CD14-positive monocyte (primary cell): Measurements from ENCODE around the gene PLEKHG1. TPM values are rescaled to one million over a fixed set of nuclear protein-coding genes. Genes with fewer than 3 reads are reported as not detected.

Experiments
- DNase-seq, 3 donors: peaks; one replicate each; pipeline ENCODE4 v3.0.0-alpha.2; 2011 to 2022
- H2AFZ ChIP-seq: 2 replicates; pipeline ENCODE4 v1.6.0; 2012; ENCODE audit warnings: mild to moderate bottlenecking, low read depth, low read length, inconsistent platforms; ENCODE audit not compliant: insufficient read depth, poor library complexity, severe bottlenecking
- H3K27ac ChIP-seq, 2 donors: 1 replicate in 1 of 2; 2 replicates in 1 of 2; pipeline ENCODE4 v1.5.1; 2012 to 2013; ENCODE audit warnings: low read length in 2 of 2, control low read depth in 1 of 2, inconsistent platforms in 1 of 2, low read depth in 1 of 2, mild to moderate bottlenecking in 1 of 2
- H3K27me3 ChIP-seq, 2 donors: one replicate each; pipeline versions ENCODE4 v1.6.0 to v1.6.1; 2011 to 2013; ENCODE audit warnings: low read length in 2 of 2; ENCODE audit not compliant: control insufficient read depth in 2 of 2, insufficient read depth in 2 of 2
- H3K36me3 ChIP-seq, 2 donors: replicated peaks in 1 of 2; 1 replicate in 1 of 2; 2 replicates in 1 of 2; pipeline versions ENCODE4 v1.5.1 to v1.6.1; 2012 to 2013; ENCODE audit warnings: low read length in 2 of 2, control low read depth in 1 of 2, inconsistent platforms in 1 of 2, mild to moderate bottlenecking in 1 of 2; ENCODE audit not compliant: insufficient read depth in 2 of 2, control insufficient read depth in 1 of 2
- H3K4me1 ChIP-seq, 2 donors: 1 replicate in 1 of 2; 2 replicates in 1 of 2; pipeline versions ENCODE4 v1.5.1 to v1.6.1; 2012 to 2013; ENCODE audit warnings: low read length in 2 of 2, control low read depth in 1 of 2, inconsistent platforms in 1 of 2, mild to moderate bottlenecking in 1 of 2, moderate library complexity in 1 of 2; ENCODE audit not compliant: insufficient read depth in 2 of 2, control insufficient read depth in 1 of 2
- H3K4me2 ChIP-seq: replicated peaks from 2 replicates; pipeline ENCODE3; 2012; ENCODE audit warnings: low read length, moderate library complexity, mild to moderate bottlenecking; ENCODE audit not compliant: poor library complexity, severe bottlenecking; ENCODE audit errors: extremely low read depth
- H3K4me3 ChIP-seq, 3 experiments: fragments of 200-600 bp in 1 of 3; sonication (generic) in 1 of 3; replicated peaks in 1 of 3; 1 replicate in 2 of 3; 2 replicates in 1 of 3; pipeline ENCODE4 v1.5.1; 2011 to 2013; ENCODE audit warnings: low read length in 3 of 3, mild to moderate bottlenecking in 3 of 3, control low read depth in 2 of 3, low read depth in 2 of 3, inconsistent platforms in 1 of 3, moderate library complexity in 1 of 3
- H3K79me2 ChIP-seq: 2 replicates; pipeline ENCODE4 v1.6.0; 2012; ENCODE audit warnings: mild to moderate bottlenecking, control low read depth, inconsistent platforms, low read length, moderate library complexity; ENCODE audit not compliant: insufficient read depth
- H3K9ac ChIP-seq: 2 replicates; pipeline ENCODE4 v1.6.0; 2017; ENCODE audit warnings: low read length, mild to moderate bottlenecking; ENCODE audit not compliant: insufficient read depth, poor library complexity, severe bottlenecking
- H3K9me3 ChIP-seq, 2 donors: replicated peaks in 1 of 2; 1 replicate in 1 of 2; 2 replicates in 1 of 2; pipeline versions ENCODE4 v1.5.1 to v1.6.1; 2012 to 2013; ENCODE audit warnings: low read length in 2 of 2, control low read depth in 1 of 2; ENCODE audit not compliant: control insufficient read depth in 1 of 2, insufficient read depth in 1 of 2
- H4K20me1 ChIP-seq: 2 replicates; pipeline ENCODE4 v1.6.0; 2012; ENCODE audit warnings: mild to moderate bottlenecking, low read length, control low read depth, moderate library complexity; ENCODE audit not compliant: insufficient read depth
- H3K27ac Mint-ChIP-seq, 7 donors: one replicate each; pipeline ENCODE4 v1.8.0; 2020; ENCODE audit warnings: mild to moderate bottlenecking in 7 of 7, mixed read lengths in 7 of 7, moderate library complexity in 6 of 7, inconsistent platforms in 2 of 7
- H3K27me3 Mint-ChIP-seq, 3 donors: one replicate each; pipeline ENCODE4 v1.8.0; 2021 to 2022; ENCODE audit warnings: low read depth in 3 of 3, mild to moderate bottlenecking in 3 of 3, mixed read lengths in 3 of 3, moderate library complexity in 3 of 3, inconsistent platforms in 1 of 3
- H3K36me3 Mint-ChIP-seq, 2 donors: one replicate each; pipeline ENCODE4 v1.8.0; 2020; ENCODE audit warnings: mixed read lengths in 2 of 2, inconsistent platforms in 1 of 2, mild to moderate bottlenecking in 1 of 2
- H3K4me1 Mint-ChIP-seq: one replicate; pipeline ENCODE4 v1.8.0; 2020; ENCODE audit warnings: mild to moderate bottlenecking, mixed read lengths
- H3K4me3 Mint-ChIP-seq, 2 donors: one replicate each; pipeline ENCODE4 v1.8.0; 2020; ENCODE audit warnings: mild to moderate bottlenecking in 2 of 2, mixed read lengths in 2 of 2, moderate library complexity in 1 of 2
- H3K9me3 Mint-ChIP-seq, 7 donors: one replicate each; pipeline ENCODE4 v1.8.0; 2020 to 2022; ENCODE audit warnings: mixed read lengths in 7 of 7, mild to moderate bottlenecking in 6 of 7, moderate library complexity in 6 of 7, inconsistent platforms in 2 of 7
- WGBS: methylation state at CpG from one replicate; pipeline ENCODE4 v1.1.5; 2013; ENCODE audit warnings: missing lambda C conversion rate; ENCODE audit not compliant: insufficient coverage; 5-methylcytosine and 5-hydroxymethylcytosine counted together
- intact Hi-C, 2 donors: fragments of 100-400 bp; cut with micrococcal nuclease; formaldehyde crosslinking; loops; one replicate each; pipeline versions ENCODE4 v1.15.0 to v1.15.1; 2023
- polyA plus RNA-seq, 3 donors: library from polyadenylated mRNA; depleted of rRNA in 1 of 3; unstranded in 2 of 3; stranded (reverse) in 1 of 3; fragments of 300-500 nt in 2 of 3; fragments of >200 nt in 1 of 3; fragmentation: Illumina TruSeq in 2 of 3; gene quantifications; 1 replicate in 2 of 3; 2 replicates in 1 of 3; pipeline ENCODE4 v1.2.3, GENCODE V29; 2012 to 2021
- TF ChIP-seq, protein P1 (sequence below): fragments of 200-600 bp; IDR thresholded peaks from one replicate; pipeline ENCODE4 v1.8.0; 2022; ENCODE audit warnings: antibody characterized with exemption, mild to moderate bottlenecking

PLEKHG1 gene
- polyA plus RNA-seq, 3 donors, result 0.02 to 0.15 (median 0.08) TPM

DNA sequence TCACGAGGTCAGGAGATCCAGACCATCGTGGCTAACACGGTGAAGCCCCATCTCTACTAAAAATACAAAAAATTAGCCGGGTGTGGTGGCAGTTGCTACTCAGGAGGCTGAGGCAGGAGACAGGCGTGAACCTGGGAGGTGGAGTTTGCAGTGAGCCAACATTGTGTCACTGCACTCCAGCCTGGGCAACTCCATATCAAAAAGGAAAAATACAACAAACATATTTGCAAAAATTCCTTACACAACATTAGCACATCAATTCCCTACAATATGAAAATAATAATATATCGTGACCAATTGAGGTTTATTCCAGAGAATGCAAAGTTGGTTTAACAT, 38.8 kb upstream of the PLEKHG1 start:
- H3K36me3 Mint-ChIP-seq, result no peaks in the 10 kb centered on the region
- no peak for DNase-seq
- no peak overlapping the region for H3K27ac ChIP-seq
- H3K79me2 ChIP-seq, result no peaks in the 10 kb centered on the region
- H3K27ac Mint-ChIP-seq, result no peak overlapping the region
- H3K27me3 ChIP-seq, result peaks cover 0 to 9% of the 10 kb centered on the region in 2 donors
- H4K20me1 ChIP-seq, result no peaks in the 10 kb centered on the region
- no peaks in the 10 kb centered on the region for H3K4me1 ChIP-seq
- WGBS, result 100% methylated on average over 2 of the region's 6 CpGs
- peaks cover 4 to 5% of the 10 kb centered on the region in 2 donors for H3K9me3 ChIP-seq
- no peak overlapping the region for H3K4me2 ChIP-seq
- no peak overlapping the region for H3K9ac ChIP-seq
- H3K9me3 Mint-ChIP-seq, result peaks cover 0 to 12% (median 5%) of the 10 kb centered on the region in 7 donors
- H3K36me3 ChIP-seq, result no peaks in the 10 kb centered on the region
- H3K4me3 Mint-ChIP-seq, result no peak overlapping the region
- H2AFZ ChIP-seq, result no peak overlapping the region
- no peaks in the 10 kb centered on the region for H3K4me1 Mint-ChIP-seq
- H3K4me3 ChIP-seq, result no peak overlapping the region
- intact Hi-C loops, result no loop called here
- H3K27me3 Mint-ChIP-seq, result peaks cover 5 to 16% (median 12%) of the 10 kb centered on the region in 3 donors
- TF ChIP-seq, protein P1, sequence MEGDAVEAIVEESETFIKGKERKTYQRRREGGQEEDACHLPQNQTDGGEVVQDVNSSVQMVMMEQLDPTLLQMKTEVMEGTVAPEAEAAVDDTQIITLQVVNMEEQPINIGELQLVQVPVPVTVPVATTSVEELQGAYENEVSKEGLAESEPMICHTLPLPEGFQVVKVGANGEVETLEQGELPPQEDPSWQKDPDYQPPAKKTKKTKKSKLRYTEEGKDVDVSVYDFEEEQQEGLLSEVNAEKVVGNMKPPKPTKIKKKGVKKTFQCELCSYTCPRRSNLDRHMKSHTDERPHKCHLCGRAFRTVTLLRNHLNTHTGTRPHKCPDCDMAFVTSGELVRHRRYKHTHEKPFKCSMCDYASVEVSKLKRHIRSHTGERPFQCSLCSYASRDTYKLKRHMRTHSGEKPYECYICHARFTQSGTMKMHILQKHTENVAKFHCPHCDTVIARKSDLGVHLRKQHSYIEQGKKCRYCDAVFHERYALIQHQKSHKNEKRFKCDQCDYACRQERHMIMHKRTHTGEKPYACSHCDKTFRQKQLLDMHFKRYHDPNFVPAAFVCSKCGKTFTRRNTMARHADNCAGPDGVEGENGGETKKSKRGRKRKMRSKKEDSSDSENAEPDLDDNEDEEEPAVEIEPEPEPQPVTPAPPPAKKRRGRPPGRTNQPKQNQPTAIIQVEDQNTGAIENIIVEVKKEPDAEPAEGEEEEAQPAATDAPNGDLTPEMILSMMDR, result no peak

DNA sequence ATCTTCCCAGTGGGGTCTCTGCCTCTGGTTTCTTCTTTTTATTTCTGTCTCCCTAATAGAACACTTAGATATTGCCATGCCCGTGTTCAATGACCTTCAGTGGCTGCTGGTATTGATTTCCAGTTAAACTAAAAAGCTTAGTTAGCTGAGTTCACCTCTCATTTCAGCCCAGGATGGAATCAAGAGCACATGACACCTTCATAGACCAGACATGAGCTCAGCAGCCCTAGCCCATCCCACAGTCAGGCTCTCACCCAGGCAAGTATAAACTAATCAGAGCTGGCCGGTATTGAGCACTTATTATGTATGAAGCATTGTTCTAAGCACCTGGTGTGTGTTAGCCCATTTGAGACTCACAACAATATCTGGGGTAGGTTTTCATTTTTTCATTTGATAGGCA, 33.7 kb upstream of the PLEKHG1 start:
- no peak overlapping the region for H3K4me3 Mint-ChIP-seq
- intact Hi-C loops, result no loop called here
- Histone ChIP-seq H3K79me2 (no peaks in the 10 kb centered on the region), H3K27me3 (peaks cover 6 to 9% of the 10 kb centered on the region in 2 donors), H3K4me3 (no peak overlapping the region), H2AFZ (no peak overlapping the region), H3K9ac (no peak overlapping the region), H3K27ac (no peak overlapping the region), H3K36me3 (no peaks in the 10 kb centered on the region), H3K4me1 (no peaks in the 10 kb centered on the region), H3K4me2 (no peak overlapping the region), H4K20me1 (no peaks in the 10 kb centered on the region), H3K9me3 (no peaks in the 10 kb centered on the region)
- H3K4me1 Mint-ChIP-seq, result no peaks in the 10 kb centered on the region
- peaks cover 14 to 23% (median 15%) of the 10 kb centered on the region in 3 donors for H3K27me3 Mint-ChIP-seq
- H3K27ac Mint-ChIP-seq, result no peak overlapping the region
- no CpG with 5 or more reads among the region's 2 CpGs for WGBS
- TF ChIP-seq, protein P1, result no peak
- H3K9me3 Mint-ChIP-seq, result peaks cover 0 to under 1% (median 0%) of the 10 kb centered on the region in 7 donors
- no peaks in the 10 kb centered on the region for H3K36me3 Mint-ChIP-seq
- DNase-seq, result no peak
